Measurements from ENCODE around the gene SRC.

DNA sequence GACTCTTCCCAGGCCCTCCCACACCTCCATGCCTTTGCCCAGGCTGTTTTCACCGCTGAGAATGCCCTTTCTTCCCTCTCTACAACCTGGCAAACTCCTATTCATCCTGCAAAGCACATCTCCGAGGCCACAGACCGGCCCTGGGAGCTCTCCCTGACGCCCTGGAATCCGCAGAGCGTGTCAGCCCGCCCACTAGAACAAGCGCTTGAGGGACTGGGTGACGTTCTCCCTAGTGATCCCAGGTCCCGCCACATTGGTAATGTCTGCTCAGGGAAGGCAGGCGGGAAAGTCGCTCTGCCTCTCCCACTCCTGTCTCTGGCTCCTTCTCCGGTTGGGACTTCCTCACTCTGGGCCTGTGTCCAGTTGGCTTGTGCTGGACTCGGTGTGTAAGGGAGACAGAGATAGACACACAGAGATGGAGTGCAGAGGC is 61.6 kb downstream of the SRC start:
- no peak for TF ChIP-seq POLR2AphosphoS5 (IDR thresholded peaks at IDR 0.05)
- TF ChIP-seq, protein P1, sequence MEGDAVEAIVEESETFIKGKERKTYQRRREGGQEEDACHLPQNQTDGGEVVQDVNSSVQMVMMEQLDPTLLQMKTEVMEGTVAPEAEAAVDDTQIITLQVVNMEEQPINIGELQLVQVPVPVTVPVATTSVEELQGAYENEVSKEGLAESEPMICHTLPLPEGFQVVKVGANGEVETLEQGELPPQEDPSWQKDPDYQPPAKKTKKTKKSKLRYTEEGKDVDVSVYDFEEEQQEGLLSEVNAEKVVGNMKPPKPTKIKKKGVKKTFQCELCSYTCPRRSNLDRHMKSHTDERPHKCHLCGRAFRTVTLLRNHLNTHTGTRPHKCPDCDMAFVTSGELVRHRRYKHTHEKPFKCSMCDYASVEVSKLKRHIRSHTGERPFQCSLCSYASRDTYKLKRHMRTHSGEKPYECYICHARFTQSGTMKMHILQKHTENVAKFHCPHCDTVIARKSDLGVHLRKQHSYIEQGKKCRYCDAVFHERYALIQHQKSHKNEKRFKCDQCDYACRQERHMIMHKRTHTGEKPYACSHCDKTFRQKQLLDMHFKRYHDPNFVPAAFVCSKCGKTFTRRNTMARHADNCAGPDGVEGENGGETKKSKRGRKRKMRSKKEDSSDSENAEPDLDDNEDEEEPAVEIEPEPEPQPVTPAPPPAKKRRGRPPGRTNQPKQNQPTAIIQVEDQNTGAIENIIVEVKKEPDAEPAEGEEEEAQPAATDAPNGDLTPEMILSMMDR (IDR thresholded peaks at IDR 0.05) = no peak
- TF ChIP-seq EP300 (IDR thresholded peaks at IDR 0.05) = no peak

All from gastroesophageal sphincter (tissue), 3 donors.